Aorta (tissue), 5 donors: Measurements from ENCODE around the gene DNAH8. TPM values are rescaled to one million over a fixed set of nuclear protein-coding genes. Genes with fewer than 3 reads are reported as not detected.

ENCODE experiments used
- ATAC-seq: fragments of 200-7000 bp; cut with Tn5 transposase; one replicate; pipeline ENCODE4 v1.9.1; 2022; ENCODE audit warnings: moderate library complexity; ENCODE audit not compliant: low FRiP score
- DNase-seq, 2 donors: peaks; one replicate each; pipeline ENCODE4 v3.0.0-alpha.2; 2020
- H3K27ac ChIP-seq, 2 donors: one replicate each; pipeline ENCODE4 v1.5.1; 2013; ENCODE audit warnings: low read length in 2 of 2, mild to moderate bottlenecking in 2 of 2, moderate library complexity in 2 of 2, control low read depth in 1 of 2, inconsistent platforms in 1 of 2, low read depth in 1 of 2
- H3K27me3 ChIP-seq, 2 donors: one replicate each; pipeline ENCODE4 v1.6.1; 2013; ENCODE audit warnings: control low read depth in 1 of 2, low read length in 1 of 2, mild to moderate bottlenecking in 1 of 2, moderate library complexity in 1 of 2; ENCODE audit not compliant: insufficient read depth in 2 of 2, control insufficient read depth in 1 of 2
- H3K36me3 ChIP-seq, 2 donors: one replicate each; pipeline ENCODE4 v1.6.1; 2013; ENCODE audit warnings: control low read depth in 1 of 2, low read length in 1 of 2, mild to moderate bottlenecking in 1 of 2; ENCODE audit not compliant: insufficient read depth in 2 of 2, control insufficient read depth in 1 of 2
- H3K4me1 ChIP-seq, 2 donors: one replicate each; pipeline ENCODE4 v1.6.1; 2013; ENCODE audit warnings: low read length in 2 of 2, control low read depth in 1 of 2, mild to moderate bottlenecking in 1 of 2, moderate library complexity in 1 of 2; ENCODE audit not compliant: insufficient read depth in 2 of 2, control insufficient read depth in 1 of 2
- H3K4me3 ChIP-seq, 2 donors: one replicate each; pipeline ENCODE4 v1.5.1; 2013; ENCODE audit warnings: low read length in 2 of 2, control low read depth in 1 of 2, mild to moderate bottlenecking in 1 of 2
- H3K9me3 ChIP-seq: one replicate; pipeline ENCODE4 v1.6.1; 2013; ENCODE audit warnings: mild to moderate bottlenecking, low read length; ENCODE audit not compliant: control insufficient read depth
- WGBS, 2 donors: extraction: QIAGEN DNeasy Blood & Tissue Kit; methylation state at CpG; one replicate each; pipeline ENCODE4 v1.1.7; 2013; 5-methylcytosine and 5-hydroxymethylcytosine counted together
- intact Hi-C, 2 donors: fragments of 100-400 bp; cut with DNase I; formaldehyde crosslinking; loops; one replicate each; pipeline versions ENCODE4 v1.14.2 to v1.15.0; 2022
- polyA plus RNA-seq, 2 donors: library from polyadenylated mRNA; stranded (reverse); fragments of 200-250 nt; gene quantifications; one replicate each; pipeline ENCODE4 v1.2.3, GENCODE V29; 2013
- total RNA-seq, 2 donors: library from RNA; stranded (reverse); fragmentation: NEBNext Ultra II Directional; extraction: Animal tissue kit (Norgen Biotek cat#: 25700); gene quantifications; one replicate each; pipeline ENCODE4 v1.2.1, GENCODE V29; 2021
- donor health status: healthy with polysubstance abuse.
- donor health status: Bipolar disorder and iron deficiency.
- donor health status: DM: no; HTN: no; CAD: no.
- donor health status: DM: no; HTN: no; CAD: no.
- donor health status: DM: yes; HTN: yes; CAD: no.

Gene DNAH8
- total and polyA plus RNA-seq, 4 donors = under 0.01 to 0.03 (median 0.03) TPM; not detected in 1

DNA sequence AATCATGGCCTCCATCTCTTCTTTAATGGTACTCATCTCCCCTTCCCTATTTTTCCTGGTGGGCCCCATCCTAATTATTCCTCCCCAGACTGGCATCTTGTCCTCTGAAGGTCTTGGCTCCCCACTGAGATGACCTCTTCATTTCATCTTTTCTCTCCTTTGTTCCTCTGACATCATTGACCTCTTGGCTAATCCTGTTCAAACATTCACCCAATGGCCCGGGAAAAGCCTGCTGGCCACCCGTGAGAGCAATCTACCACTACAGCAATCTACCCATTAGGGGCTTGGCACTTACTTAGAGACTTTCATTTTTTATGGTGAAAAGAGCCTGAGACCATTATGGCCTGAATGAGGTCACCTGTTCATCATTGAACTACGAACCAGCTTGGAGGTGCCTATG, 130.8 kb downstream of the DNAH8 start:
- intact Hi-C loops = no loop called here

DNA sequence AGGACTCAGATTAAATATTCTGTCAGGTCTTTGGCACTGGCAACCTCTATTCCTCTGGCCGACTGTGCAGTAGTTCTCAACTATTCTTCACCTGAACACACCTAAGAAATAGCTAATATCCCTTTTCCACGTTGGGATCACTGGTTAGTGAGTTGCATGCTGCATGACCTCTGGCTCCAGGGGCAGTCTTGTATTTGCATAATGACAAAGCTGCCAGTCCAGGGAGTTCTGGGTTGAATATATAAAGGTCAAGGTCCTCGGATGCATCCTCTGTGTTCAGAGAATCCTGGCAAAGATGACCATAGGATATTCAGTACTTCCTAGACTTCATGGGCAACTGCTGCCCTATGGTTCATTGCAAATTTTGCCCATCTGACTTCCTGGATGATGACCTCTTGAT, 131.2 kb downstream of the DNAH8 start:
- H3K36me3 ChIP-seq = no peaks in the 10 kb centered on the region
- intact Hi-C loops = no loop called here
- no peak overlapping the region for H3K27ac ChIP-seq
- ATAC-seq (no peak), DNase-seq (no peak)
- H3K4me3 ChIP-seq = no peak overlapping the region
- H3K27me3 ChIP-seq = no peaks in the 10 kb centered on the region
- 69 to 72% methylated on average over 3 of the region's 3 CpGs for WGBS, 2 donors
- no peaks in the 10 kb centered on the region for H3K9me3 ChIP-seq
- H3K4me1 ChIP-seq = no peaks in the 10 kb centered on the region

More for the DNA sequence above, 130.8 kb downstream of the DNAH8 start:
- Histone ChIP-seq H3K9me3 (no peaks in the 10 kb centered on the region), H3K4me3 (no peak overlapping the region), H3K4me1 (no peaks in the 10 kb centered on the region), H3K27ac (no peak overlapping the region), H3K27me3 (no peaks in the 10 kb centered on the region), H3K36me3 (no peaks in the 10 kb centered on the region)
- DNase-seq (no peak), ATAC-seq (no peak)
- 65 to 79% methylated on average over 3 of the region's 3 CpGs for WGBS, 2 donors

GRCh38 chr6:38846844-38847243, 131.7 kb downstream of the DNAH8 start:
- intact Hi-C loops = no loop called here
- no peaks in the 10 kb centered on the region for H3K9me3 ChIP-seq
- H3K4me3 ChIP-seq = no peak overlapping the region
- H3K4me1 ChIP-seq = no peaks in the 10 kb centered on the region
- H3K27ac ChIP-seq = no peak overlapping the region
- ATAC-seq (no peak), DNase-seq (no peak)
- no peaks in the 10 kb centered on the region for H3K36me3 ChIP-seq
- 92 to 96% methylated on average over 1 of the region's 1 CpG for WGBS, 2 donors
- H3K27me3 ChIP-seq = no peaks in the 10 kb centered on the region

DNA sequence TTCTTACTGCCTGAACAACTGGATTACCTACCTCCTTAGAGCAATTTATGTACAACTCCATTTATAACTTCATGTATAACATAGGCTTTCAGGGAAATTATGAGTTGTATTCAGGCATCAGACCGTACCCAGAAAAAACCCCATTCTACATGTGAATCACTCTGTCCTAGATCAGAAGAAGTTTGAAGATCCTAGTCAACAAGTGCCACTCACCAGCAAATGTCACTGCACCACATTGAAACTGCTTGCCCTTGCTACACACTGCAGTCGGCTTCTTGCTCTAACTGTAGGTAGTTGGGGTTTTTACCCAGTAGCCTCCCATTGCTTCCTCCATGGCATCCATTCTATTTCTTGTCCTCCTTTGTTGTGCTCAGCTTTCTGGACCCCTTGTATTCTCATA, 132.4 kb downstream of the DNAH8 start:
- Histone ChIP-seq H3K4me1 (no peaks in the 10 kb centered on the region), H3K27me3 (no peaks in the 10 kb centered on the region), H3K9me3 (no peaks in the 10 kb centered on the region), H3K27ac (no peak overlapping the region), H3K4me3 (no peak overlapping the region), H3K36me3 (no peaks in the 10 kb centered on the region)
- ATAC-seq (no peak), DNase-seq (no peak)
- intact Hi-C loops = no loop called here
- 92% methylated on average over 2 of the region's 2 CpGs for WGBS, 2 donors

DNA sequence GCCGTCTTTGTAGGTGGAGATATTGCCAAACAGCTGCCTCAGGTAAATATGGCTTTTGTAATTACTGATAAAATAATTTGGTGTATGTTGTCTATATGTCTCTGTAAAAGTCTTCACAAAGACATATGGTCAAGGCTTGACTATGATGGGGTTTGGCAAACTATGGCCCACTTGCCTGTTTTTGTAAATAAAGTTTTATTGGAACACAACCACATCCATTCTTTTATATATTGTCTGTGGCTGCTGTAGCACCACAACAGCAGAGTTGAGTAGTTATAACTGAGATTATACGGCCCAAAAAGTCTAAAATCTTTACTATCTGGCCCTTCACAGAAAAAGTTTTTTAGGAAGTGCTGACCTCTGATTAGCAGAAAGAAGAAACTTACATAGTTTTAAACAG, 133.6 kb downstream of the DNAH8 start:
- no peaks in the 10 kb centered on the region for H3K36me3 ChIP-seq
- 84 to 86% methylated on average over 2 of the region's 2 CpGs for WGBS, 2 donors
- H3K4me1 ChIP-seq = no peaks in the 10 kb centered on the region
- no peaks in the 10 kb centered on the region for H3K27me3 ChIP-seq
- H3K27ac ChIP-seq = no peak overlapping the region
- ATAC-seq = no peak
- H3K4me3 ChIP-seq = no peak overlapping the region
- DNase-seq = no peak
- intact Hi-C loops = no loop called here
- H3K9me3 ChIP-seq = no peaks in the 10 kb centered on the region

GRCh38 chr6:38852215-38852614, 137.1 kb downstream of the DNAH8 start:
- WGBS, 2 donors = 55 to 65% methylated on average over 3 of the region's 3 CpGs
- H3K9me3 ChIP-seq = no peaks in the 10 kb centered on the region
- no peak for ATAC-seq
- intact Hi-C loops = no loop called here
- no peaks in the 10 kb centered on the region for H3K36me3 ChIP-seq
- no peaks in the 10 kb centered on the region for H3K4me1 ChIP-seq
- no peaks in the 10 kb centered on the region for H3K27me3 ChIP-seq
- H3K4me3 ChIP-seq = no peak overlapping the region
- no peak overlapping the region for H3K27ac ChIP-seq
- no peak for DNase-seq

DNA sequence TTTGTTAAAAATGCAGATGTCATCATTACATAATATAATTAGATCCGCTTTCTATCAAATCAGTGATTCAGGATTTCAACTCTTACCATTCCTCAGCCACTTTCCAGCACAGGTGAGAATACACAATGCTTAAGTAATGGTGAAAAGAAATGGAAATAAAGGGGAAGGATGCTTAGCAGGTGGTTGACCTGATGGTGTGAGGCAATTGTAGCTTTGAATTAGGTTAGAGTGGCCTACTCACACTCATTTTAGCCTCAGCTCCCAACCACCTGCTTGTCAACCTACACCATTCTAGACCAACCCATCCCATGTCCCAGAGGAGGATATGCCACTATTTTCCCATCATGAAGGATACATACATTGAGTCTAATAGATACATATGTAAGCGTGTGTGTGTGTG, 138.1 kb downstream of the DNAH8 start:
- no peak for DNase-seq
- H3K36me3 ChIP-seq = no peaks in the 10 kb centered on the region
- 89 to 94% methylated on average over 2 of the region's 2 CpGs for WGBS, 2 donors
- H3K9me3 ChIP-seq = no peaks in the 10 kb centered on the region
- H3K4me1 ChIP-seq = no peaks in the 10 kb centered on the region
- ATAC-seq = no peak
- no peak overlapping the region for H3K27ac ChIP-seq
- H3K27me3 ChIP-seq = no peaks in the 10 kb centered on the region
- H3K4me3 ChIP-seq = no peak overlapping the region
- intact Hi-C loops = no loop called here

- intact Hi-C loops = no loop called here
- Histone ChIP-seq H3K27me3 (no peaks in the 10 kb centered on the region), H3K9me3 (no peaks in the 10 kb centered on the region), H3K27ac (no peak overlapping the region), H3K4me3 (no peak overlapping the region), H3K4me1 (no peaks in the 10 kb centered on the region), H3K36me3 (no peaks in the 10 kb centered on the region)
- ATAC-seq (no peak), DNase-seq (no peak)
- 64 to 68% methylated on average over 2 of the region's 2 CpGs for WGBS, 2 donors
Measured at GRCh38 chr6:38856492-38856891, 141.4 kb downstream of the DNAH8 start.

- 82 to 87% methylated on average over 5 of the region's 5 CpGs for WGBS, 2 donors
- Histone ChIP-seq H3K9me3 (no peaks in the 10 kb centered on the region), H3K4me1 (no peaks in the 10 kb centered on the region), H3K27me3 (no peaks in the 10 kb centered on the region), H3K36me3 (no peaks in the 10 kb centered on the region), H3K27ac (no peak overlapping the region), H3K4me3 (no peak overlapping the region)
- ATAC-seq (no peak), DNase-seq (no peak)
- intact Hi-C loops = no loop called here
Measured at GRCh38 chr6:38857815-38858214, 142.7 kb downstream of the DNAH8 start.
